GM06990 (cell line): ENCODE results near the gene PFKFB3.
"Not testable (repeated sequence)": the region's sequence is repeated elsewhere in the genome, so short reads cannot be mapped to it uniquely, and the experiment has no call there.

Experiments used
- DNase-seq: peaks from one replicate; pipeline ENCODE4 v3.0.0-alpha.2; 2011; ENCODE audit not compliant: insufficient read length; ENCODE audit errors: extremely low read depth
- H3K27me3 ChIP-seq: replicated peaks from 2 replicates; pipeline ENCODE4 v1.6.0; 2011; ENCODE audit warnings: low read length; ENCODE audit not compliant: control insufficient read depth, insufficient read depth
- H3K36me3 ChIP-seq: 2 replicates; pipeline ENCODE4 v1.5.1; 2011; ENCODE audit warnings: low read length; ENCODE audit not compliant: control insufficient read depth, insufficient read depth
- H3K4me3 ChIP-seq: replicated peaks from 2 replicates; pipeline ENCODE4 v1.5.1; 2011; ENCODE audit warnings: low read depth, mild to moderate bottlenecking, control low read depth, low read length
- CTCF ChIP-seq: IDR thresholded peaks from 2 replicates; pipeline ENCODE4 v1.5.1; 2011; ENCODE audit warnings: low read length, control low read depth, mild to moderate bottlenecking, inconsistent platforms; ENCODE audit not compliant: insufficient read depth, poor library complexity, severe bottlenecking

Gene PFKFB3

GRCh38 chr10:6282454-6282958, 79.8 kb downstream of the PFKFB3 start:
- no peaks in the 10 kb centered on the region; the same call in 1 of the 2 replicates for H3K27me3 ChIP-seq
- DNase-seq, result no peak
- no peak overlapping the region for H3K4me3 ChIP-seq
- H3K36me3 ChIP-seq, result no peaks in the 10 kb centered on the region
- no peak for TF ChIP-seq CTCF

DNA sequence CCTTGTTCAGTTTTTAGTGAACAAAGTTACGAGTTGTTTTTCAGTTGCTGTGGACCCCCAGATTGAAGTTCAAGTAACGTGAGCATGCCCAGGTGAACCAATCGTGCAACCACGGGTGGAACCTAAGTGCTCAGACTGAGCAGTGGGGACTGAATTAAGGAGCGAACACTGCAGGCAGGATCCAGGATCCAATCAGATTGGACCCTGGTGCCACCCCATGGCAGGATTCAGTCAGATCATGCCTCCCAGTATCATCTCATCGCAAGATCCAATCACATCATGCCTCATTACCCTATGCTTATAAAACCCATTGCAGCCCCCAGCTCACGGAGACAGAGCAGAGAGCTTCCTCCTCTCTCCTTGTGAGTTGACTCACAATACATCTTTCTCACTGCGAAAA, 80.9 kb downstream of the PFKFB3 start:
- H3K36me3 ChIP-seq, result no peaks in the 10 kb centered on the region
- no peak for TF ChIP-seq CTCF
- H3K4me3 ChIP-seq, result no peak overlapping the region
- no peak for DNase-seq
- no peaks in the 10 kb centered on the region; the same call in 1 of the 2 replicates for H3K27me3 ChIP-seq

- not testable (repeated sequence) for H3K27me3 ChIP-seq, DNase-seq, H3K4me3 ChIP-seq, H3K36me3 ChIP-seq
These were observed 87.9 kb downstream of the PFKFB3 start for GRCh38 chr10:6290621-6291020.

- Histone ChIP-seq H3K27me3 (no peaks in the 10 kb centered on the region), H3K4me3 (no peak overlapping the region), H3K36me3 (no peaks in the 10 kb centered on the region)
- no peak for DNase-seq
- TF ChIP-seq CTCF, result no peak
These were observed 90.0 kb downstream of the PFKFB3 start for GRCh38 chr10:6292741-6293151.

DNA sequence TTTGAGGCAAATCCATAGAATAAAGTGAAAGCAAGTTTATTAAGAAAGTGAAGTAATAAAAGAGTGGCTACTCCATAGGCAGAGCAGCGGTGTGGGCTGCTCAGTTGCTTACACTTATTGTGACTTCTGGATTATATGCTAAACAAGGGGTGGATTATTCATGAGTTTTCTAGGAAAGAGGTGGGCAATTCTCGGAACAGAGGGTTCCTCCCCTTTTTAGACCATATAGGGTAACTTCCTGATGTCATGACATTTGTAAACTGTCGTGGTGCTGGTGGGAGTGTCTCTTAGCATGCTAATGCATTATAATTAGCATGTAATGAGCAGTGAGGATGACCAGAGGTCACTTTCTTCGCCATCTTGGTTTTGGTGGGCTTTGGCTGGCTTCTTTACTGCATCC, 93.7 kb downstream of the PFKFB3 start:
- not testable (repeated sequence) for H3K36me3 ChIP-seq, DNase-seq, H3K4me3 ChIP-seq, H3K27me3 ChIP-seq

GRCh38 chr10:6296828-6297251, 94.1 kb downstream of the PFKFB3 start:
- TF ChIP-seq CTCF, result no peak
- H3K27me3 ChIP-seq, result no peaks in the 10 kb centered on the region
- no peak for DNase-seq
- H3K36me3 ChIP-seq, result no peaks in the 10 kb centered on the region
- H3K4me3 ChIP-seq, result no peak overlapping the region

DNA sequence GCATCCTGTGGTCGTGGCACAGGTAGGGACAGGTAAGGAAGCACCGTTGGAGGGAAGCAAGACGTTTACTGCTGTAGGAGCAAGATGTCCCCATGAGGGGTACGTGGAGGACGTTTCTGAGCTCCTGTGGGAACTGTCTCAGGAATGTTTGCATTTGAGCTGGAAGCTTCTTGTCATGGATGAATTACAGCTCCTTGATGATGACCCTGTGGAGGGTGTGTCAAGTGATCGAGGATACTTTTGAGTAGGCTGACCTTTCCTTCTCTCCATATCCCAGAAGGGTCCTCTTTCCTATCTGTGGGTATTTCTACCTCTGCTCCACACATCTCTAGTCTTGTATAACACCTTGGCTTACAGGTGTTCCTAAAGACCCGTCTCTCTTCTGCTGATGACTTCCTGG, 94.8 kb downstream of the PFKFB3 start:
- DNase-seq, result no peak
- no peak for TF ChIP-seq CTCF
- Histone ChIP-seq H3K36me3 (no peaks in the 10 kb centered on the region), H3K4me3 (no peak overlapping the region), H3K27me3 (no peaks in the 10 kb centered on the region)
